PC-9 (cell line): Measurements from ENCODE around the gene SPOCK2. TPM values are rescaled to one million over a fixed set of nuclear protein-coding genes. Genes with fewer than 3 reads are reported as not detected.

ENCODE experiments used
- BruUV-seq: library from RNA; stranded (reverse); fragments of 400-500 nt; replicated peaks from 2 replicates; lab custom pipeline; 2021; lab: Mats Ljungman, UMichigan
- CTCF ChIA-PET: fragments of 300-600 bp; sonication (Branson Sonifier 250); formaldehyde crosslinking; loops from one replicate; lab custom pipeline; 2022; ENCODE audit warnings: antibody characterized with exemption; lab: Charles Lee
- POLR2A ChIA-PET: fragments of 300-600 bp; sonication (Branson Sonifier 250); formaldehyde crosslinking; loops from one replicate; lab custom pipeline; 2022; ENCODE audit warnings: antibody characterized with exemption; ENCODE audit not compliant: unreplicated experiment; lab: Charles Lee
- DNase-seq, 2 experiments: peaks; one replicate each; pipeline versions ENCODE4 v3.0.0 to v3.0.0-alpha.2; 2015 to 2022; ENCODE audit warnings: mixed read lengths in 1 of 2
- H2AFZ ChIP-seq: fragments of 200-600 bp; sonication (generic); 2 replicates; pipeline ENCODE4 v1.8.1; 2017; ENCODE audit warnings: antibody characterized with exemption
- H3F3A ChIP-seq: fragments of 200-600 bp; sonication (generic); 2 replicates; pipeline ENCODE4 v1.8.1; 2017; ENCODE audit warnings: antibody characterized with exemption, mild to moderate bottlenecking, low read depth; ENCODE audit not compliant: insufficient read depth
- H3K27ac ChIP-seq: fragments of 200-600 bp; sonication (generic); 2 replicates; pipeline ENCODE4 v1.6.1; 2016; ENCODE audit warnings: mixed run types
- H3K27me3 ChIP-seq: fragments of 200-600 bp; sonication (generic); 2 replicates; pipeline ENCODE4 v1.6.1; 2016; ENCODE audit warnings: low read depth, mixed run types; ENCODE audit not compliant: insufficient read depth
- H3K36me3 ChIP-seq: fragments of 200-600 bp; sonication (generic); 2 replicates; pipeline ENCODE4 v1.6.1; 2016; ENCODE audit warnings: low read depth, mixed run types
- H3K4me1 ChIP-seq: fragments of 200-600 bp; sonication (generic); replicated peaks from 2 replicates; pipeline ENCODE4 v1.6.1; 2016; ENCODE audit warnings: mixed run types; ENCODE audit not compliant: insufficient read depth
- H3K4me2 ChIP-seq: fragments of 200-600 bp; sonication (generic); 2 replicates; pipeline ENCODE4 v1.6.1; 2017; ENCODE audit warnings: mixed run types
- H3K4me3 ChIP-seq: fragments of 200-600 bp; sonication (generic); 2 replicates; pipeline ENCODE4 v1.6.1; 2016; ENCODE audit warnings: mixed run types
- H3K79me2 ChIP-seq: fragments of 200-600 bp; sonication (generic); 2 replicates; pipeline ENCODE4 v1.6.1; 2017; ENCODE audit warnings: low read depth, mixed run types
- H3K9me2 ChIP-seq: fragments of 200-600 bp; sonication (generic); 2 replicates; pipeline ENCODE4 v1.8.1; 2017; ENCODE audit warnings: mild to moderate bottlenecking; ENCODE audit not compliant: insufficient read depth
- H3K9me3 ChIP-seq: fragments of 200-600 bp; sonication (generic); 2 replicates; pipeline ENCODE4 v1.8.1; 2016; ENCODE audit warnings: low read depth; ENCODE audit not compliant: insufficient read depth
- H4K20me1 ChIP-seq: fragments of 200-600 bp; sonication (generic); 2 replicates; pipeline ENCODE4 v1.8.1; 2017; ENCODE audit not compliant: insufficient read depth
- EZH2 ChIP-seq: fragments of 200-600 bp; sonication (generic); IDR thresholded peaks from 2 replicates; pipeline ENCODE4 v1.8.0; 2017; ENCODE audit warnings: antibody characterized with exemption, low read depth
- intact Hi-C: fragments of 100-400 bp; cut with micrococcal nuclease; formaldehyde crosslinking; loops from one replicate; pipeline ENCODE4 v1.10.0; 2022; ENCODE audit not compliant: unreplicated experiment
- total RNA-seq: library from RNA; stranded (reverse); gene quantifications from 2 replicates; pipeline ENCODE4 v1.2.3, GENCODE V29; 2021
- TF ChIP-seq, protein P1 (sequence below): fragments of 200-600 bp; sonication (generic); conservative IDR thresholded peaks from 2 replicates; pipeline ENCODE4 v1.6.1; 2017; ENCODE audit warnings: mixed run types, antibody characterized with exemption, mild to moderate bottlenecking, moderate library complexity

Gene SPOCK2
- total RNA-seq, 1 experiment from 2014 or later = 5.3 TPM

GRCh38 chr10:72114706-72115450 is 26.5 kb upstream of the SPOCK2 start:
- Histone ChIP-seq H3F3A (peaks cover 28% of the 10 kb centered on the region), H3K27ac (no peak overlapping the region), H3K79me2 (no peaks in the 10 kb centered on the region), H3K9me3 (no peaks in the 10 kb centered on the region; the same call in 1 of the 2 replicates), H3K4me3 (no peak overlapping the region), H3K4me1 (peaks cover 14% of the 10 kb centered on the region), H3K9me2 (no peaks in the 10 kb centered on the region), H3K27me3 (no peaks in the 10 kb centered on the region), H4K20me1 (no peaks in the 10 kb centered on the region), H3K36me3 (peaks cover 18% of the 10 kb centered on the region; the same call in 1 of the 2 replicates), H2AFZ (no peak overlapping the region), H3K4me2 (no peak overlapping the region)
- TF ChIP-seq, protein P1, sequence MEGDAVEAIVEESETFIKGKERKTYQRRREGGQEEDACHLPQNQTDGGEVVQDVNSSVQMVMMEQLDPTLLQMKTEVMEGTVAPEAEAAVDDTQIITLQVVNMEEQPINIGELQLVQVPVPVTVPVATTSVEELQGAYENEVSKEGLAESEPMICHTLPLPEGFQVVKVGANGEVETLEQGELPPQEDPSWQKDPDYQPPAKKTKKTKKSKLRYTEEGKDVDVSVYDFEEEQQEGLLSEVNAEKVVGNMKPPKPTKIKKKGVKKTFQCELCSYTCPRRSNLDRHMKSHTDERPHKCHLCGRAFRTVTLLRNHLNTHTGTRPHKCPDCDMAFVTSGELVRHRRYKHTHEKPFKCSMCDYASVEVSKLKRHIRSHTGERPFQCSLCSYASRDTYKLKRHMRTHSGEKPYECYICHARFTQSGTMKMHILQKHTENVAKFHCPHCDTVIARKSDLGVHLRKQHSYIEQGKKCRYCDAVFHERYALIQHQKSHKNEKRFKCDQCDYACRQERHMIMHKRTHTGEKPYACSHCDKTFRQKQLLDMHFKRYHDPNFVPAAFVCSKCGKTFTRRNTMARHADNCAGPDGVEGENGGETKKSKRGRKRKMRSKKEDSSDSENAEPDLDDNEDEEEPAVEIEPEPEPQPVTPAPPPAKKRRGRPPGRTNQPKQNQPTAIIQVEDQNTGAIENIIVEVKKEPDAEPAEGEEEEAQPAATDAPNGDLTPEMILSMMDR = no peak
- no peak for TF ChIP-seq EZH2
- ChIA-PET CTCF (interaction anchor here (0.6 to 0.7 kb wide), 2 partner anchors 12 to 228 kb away, joined by 6 read pairs; no protein-coding TSS in a partner anchor), POLR2A (interaction anchor here (0.7 kb wide), 2 partner anchors 17 to 161 kb away, joined by 4 to 7 read pairs; no protein-coding TSS in a partner anchor)
- intact Hi-C loops = no loop called here
- no TSS peak for BruUV-seq
- no peak for DNase-seq

GRCh38 chr10:72110673-72111401 is 22.5 kb upstream of the SPOCK2 start:
- Histone ChIP-seq H3K9me3 (no peaks in the 10 kb centered on the region), H3K9me2 (no peaks in the 10 kb centered on the region), H2AFZ (no peak overlapping the region), H3K4me3 (no peak overlapping the region), H3F3A (peaks cover 65% of the 10 kb centered on the region), H3K4me2 (peak overlapping the region; percentile 57; the same call in 1 of the 2 replicates), H3K4me1 (peaks cover 55% of the 10 kb centered on the region), H4K20me1 (no peaks in the 10 kb centered on the region), H3K27ac (peak overlapping the region; percentile 88), H3K79me2 (0 out of 2 replicates have a peak, but pooled peaks cover 2% of the 10 kb centered on the region), H3K27me3 (no peaks in the 10 kb centered on the region), H3K36me3 (0 out of 2 replicates have a peak, but pooled peaks cover under 1% of the 10 kb centered on the region)
- ChIA-PET CTCF (no interaction called here), POLR2A (no interaction called here)
- no TSS peak for BruUV-seq
- no peak for DNase-seq
- TF ChIP-seq EZH2 = no peak
- TF ChIP-seq, protein P1 = no peak
- intact Hi-C loops = no loop called here

DNA sequence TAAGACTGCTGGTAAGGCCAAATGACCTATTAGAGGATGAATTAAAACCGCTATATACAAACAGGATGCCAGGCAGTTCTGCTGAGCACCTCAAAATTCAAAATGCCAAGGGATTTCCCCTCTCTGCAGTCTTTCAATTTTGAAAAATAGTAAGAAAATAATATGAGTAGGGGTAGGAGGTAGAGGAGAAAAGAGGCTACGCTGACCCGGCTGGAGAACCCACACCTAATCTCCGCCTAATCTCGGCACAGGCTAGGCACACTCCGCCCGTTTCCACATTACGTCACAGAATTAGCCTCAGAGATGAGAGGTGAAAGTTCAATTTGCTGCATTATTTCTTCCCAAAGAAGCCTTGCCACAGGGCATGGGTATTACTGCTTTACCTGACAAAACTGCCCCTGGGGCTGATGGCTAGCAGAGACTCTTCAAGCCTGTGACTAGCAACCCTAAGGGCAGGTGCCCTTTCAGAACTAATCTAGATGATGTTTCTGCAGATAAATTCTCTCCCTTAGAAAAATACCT is 21.3 kb upstream of the SPOCK2 start:
- H3K9me2 ChIP-seq = no peaks in the 10 kb centered on the region
- H3K36me3 ChIP-seq = no peaks in the 10 kb centered on the region
- no peaks in the 10 kb centered on the region for H4K20me1 ChIP-seq
- peak in 1 of 2 experiments; percentile 70 for DNase-seq
- H3K9me3 ChIP-seq = no peaks in the 10 kb centered on the region
- intact Hi-C loops = no loop called here
- H3K4me2 ChIP-seq = peak overlapping the region; percentile 57
- H2AFZ ChIP-seq = no peak overlapping the region
- no peak overlapping the region for H3K4me3 ChIP-seq
- H3K4me1 ChIP-seq = peaks cover 60% of the 10 kb centered on the region
- TF ChIP-seq, protein P1 = no peak
- no peak for TF ChIP-seq EZH2
- peak overlapping the region; percentile 88 for H3K27ac ChIP-seq
- BruUV-seq = no TSS peak
- ChIA-PET CTCF (no interaction called here), POLR2A (no interaction called here)
- H3F3A ChIP-seq = peaks cover 67% of the 10 kb centered on the region
- H3K79me2 ChIP-seq = peaks cover 7% of the 10 kb centered on the region; the same call in 1 of the 2 replicates
- H3K27me3 ChIP-seq = no peaks in the 10 kb centered on the region
